HCT116 (cell line): ENCODE data around the gene CHCHD3. TPM values are rescaled to one million over a fixed set of nuclear protein-coding genes. Genes with fewer than 3 reads are reported as not detected.

Experiments
- ATAC-seq: fragments of 200-7000 bp; cut with Tn5 transposase; 2 replicates; pipeline ENCODE4 v1.9.1; 2020; ENCODE audit warnings: mild to moderate bottlenecking, moderate library complexity
- BruUV-seq: library from RNA; stranded (reverse); fragments of 400-500 nt; replicated peaks from 2 replicates; lab custom pipeline; 2021; lab: Mats Ljungman, UMichigan
- CTCF ChIA-PET: fragments of 300-600 bp; sonication (Branson Sonifier 250); formaldehyde crosslinking; loops from one replicate; lab custom pipeline; 2021; ENCODE audit warnings: antibody characterized with exemption; lab: Charles Lee
- POLR2A ChIA-PET: fragments of 300-600, 350-600 bp; sonication (Branson Sonifier 250); formaldehyde crosslinking; loops from one replicate; lab custom pipeline; 2021; ENCODE audit warnings: antibody characterized with exemption; lab: Charles Lee
- RAD21 ChIA-PET, 2 experiments: fragments of 300-600 bp; sonication (Branson Sonifier 250); formaldehyde crosslinking; loops; one replicate each; lab custom pipeline; 2023; ENCODE audit warnings: low total read pairs in 2 of 2; ENCODE audit not compliant: uncharacterized antibody in 2 of 2, unreplicated experiment in 2 of 2, low non-redundant PET in 1 of 2; lab: Charles Lee
- DNase-seq: peaks from one replicate; pipeline ENCODE4 v3.0.0-alpha.2; 2010; ENCODE audit warnings: low read depth, low spot score
- H2AFZ ChIP-seq: fragments of 200-600 bp; shearing (Covaris generic), sonication (generic); 2 replicates; pipeline ENCODE4 v1.6.1; 2017; ENCODE audit warnings: low read depth, mixed run types, mixed read lengths, antibody characterized with exemption, low read length; ENCODE audit not compliant: poor library complexity, severe bottlenecking
- H3K27ac ChIP-seq: 2 replicates; pipeline ENCODE4 v1.5.1; 2012; ENCODE audit warnings: low read depth, low read length
- H3K27me3 ChIP-seq: fragments of 200-600 bp; sonication (generic); 2 replicates; pipeline ENCODE4 v1.6.1; 2016; ENCODE audit warnings: mixed run types, low read length, mixed read lengths; ENCODE audit not compliant: insufficient read depth
- H3K36me3 ChIP-seq, 2 experiments: fragments of 200-500 bp in 1 of 2; fragments of 200-600 bp in 1 of 2; sonication (Bioruptor generic) in 1 of 2; sonication (generic) in 1 of 2; 2 replicates each; pipeline versions ENCODE4 v1.5.1 to v1.6.1; 2014 to 2016; ENCODE audit warnings: low read length in 2 of 2, inconsistent platforms in 1 of 2, mixed read lengths in 1 of 2, mixed run types in 1 of 2; ENCODE audit not compliant: insufficient read depth in 2 of 2, control insufficient read depth in 1 of 2
- H3K4me1 ChIP-seq, 2 experiments: fragments of 200-600 bp in 1 of 2; sonication (generic) in 1 of 2; 2 replicates each; pipeline versions ENCODE4 v1.5.1 to v1.6.1; 2012 to 2017; ENCODE audit warnings: low read length in 2 of 2, inconsistent platforms in 1 of 2, mild to moderate bottlenecking in 1 of 2, mixed read lengths in 1 of 2, mixed run types in 1 of 2, moderate library complexity in 1 of 2; ENCODE audit not compliant: insufficient read depth in 2 of 2, control insufficient read depth in 1 of 2
- H3K4me2 ChIP-seq: fragments of 200-600 bp; sonication (generic); 2 replicates; pipeline ENCODE4 v1.6.1; 2017; ENCODE audit warnings: mixed run types, low read length, mixed read lengths
- H3K4me3 ChIP-seq, 2 experiments: fragments of 200-600 bp in 1 of 2; sonication (generic) in 1 of 2; replicated peaks in 1 of 2; 2 replicates each; pipeline ENCODE4 v1.5.1; 2011 to 2016; ENCODE audit warnings: low read length in 2 of 2, control low read depth in 1 of 2, low read depth in 1 of 2, mild to moderate bottlenecking in 1 of 2, mixed read lengths in 1 of 2, mixed run types in 1 of 2
- H3K79me2 ChIP-seq: fragments of 200-600 bp; sonication (generic); 2 replicates; pipeline ENCODE4 v1.6.1; 2017; ENCODE audit warnings: mild to moderate bottlenecking, mixed run types, low read length, moderate library complexity, mixed read lengths; ENCODE audit not compliant: insufficient read depth
- H3K9ac ChIP-seq: fragments of 200-600 bp; sonication (generic); 2 replicates; pipeline ENCODE4 v1.6.1; 2016; ENCODE audit warnings: low read length, mixed read lengths
- H3K9me2 ChIP-seq: fragments of 200-600 bp; sonication (generic), shearing (Covaris generic); 2 replicates; pipeline ENCODE4 v1.6.1; 2017; ENCODE audit warnings: mixed run types, mild to moderate bottlenecking, moderate library complexity; ENCODE audit not compliant: insufficient read depth
- H3K9me3 ChIP-seq, 2 experiments: fragments of 200-500 bp in 1 of 2; fragments of 200-600 bp in 1 of 2; sonication (Bioruptor generic) in 1 of 2; sonication (generic) in 1 of 2; 2 replicates each; pipeline ENCODE4 v1.6.1; 2014 to 2017; ENCODE audit warnings: low read length in 2 of 2, mixed read lengths in 2 of 2, inconsistent platforms in 1 of 2, low read depth in 1 of 2, mild to moderate bottlenecking in 1 of 2, mixed run types in 1 of 2, moderate library complexity in 1 of 2; ENCODE audit not compliant: control insufficient read depth in 1 of 2, insufficient read depth in 1 of 2
- H4K20me1 ChIP-seq: fragments of 200-600 bp; sonication (generic), shearing (Covaris generic); 2 replicates; pipeline ENCODE4 v1.6.1; 2017; ENCODE audit warnings: mixed run types, mild to moderate bottlenecking, moderate library complexity; ENCODE audit not compliant: insufficient read depth
- ATF3 ChIP-seq: IDR thresholded peaks from 2 replicates; pipeline ENCODE4 v1.6.1; 2012
- CBX3 ChIP-seq: IDR thresholded peaks from 2 replicates; pipeline ENCODE4 v1.6.1; 2012; ENCODE audit warnings: low read depth
- CEBPB ChIP-seq: IDR thresholded peaks from 2 replicates; pipeline ENCODE4 v1.6.1; 2012; ENCODE audit warnings: low read depth
- CTCF ChIP-seq, 3 experiments: fragments of 200-600 bp in 1 of 3; sonication (generic) in 1 of 3; IDR thresholded peaks in 2 of 3; conservative IDR thresholded peaks in 1 of 3; 2 replicates each; pipeline ENCODE4 v1.5.1; 2012 to 2017; ENCODE audit warnings: low read depth in 2 of 3, low read length in 2 of 3, antibody characterized with exemption in 1 of 3, borderline replicate concordance in 1 of 3, control low read depth in 1 of 3, mild to moderate bottlenecking in 1 of 3, mixed read lengths in 1 of 3, mixed run types in 1 of 3, moderate library complexity in 1 of 3; ENCODE audit not compliant: insufficient read depth in 1 of 3
- EZH2 ChIP-seq: fragments of 200-600 bp; sonication (generic); IDR thresholded peaks from 2 replicates; pipeline ENCODE4 v1.6.1; 2017; ENCODE audit warnings: antibody characterized with exemption, mixed run types
- EZH2phosphoT487 ChIP-seq: fragments of 200-600 bp; IDR thresholded peaks from 2 replicates; pipeline ENCODE4 v1.6.1; 2018; ENCODE audit warnings: antibody characterized with exemption, borderline replicate concordance
- JUND ChIP-seq: IDR thresholded peaks from 2 replicates; pipeline ENCODE4 v1.6.1; 2012
- MAX ChIP-seq: IDR thresholded peaks from 2 replicates; pipeline ENCODE4 v1.6.1; 2012
- POLR2A ChIP-seq: IDR thresholded peaks from 2 replicates; pipeline ENCODE4 v1.7.0; 2011; ENCODE audit warnings: borderline replicate concordance; ENCODE audit not compliant: insufficient read depth, insufficient read length; ENCODE audit errors: extremely low read depth
- POLR2AphosphoS5 ChIP-seq: IDR thresholded peaks from 2 replicates; pipeline ENCODE4 v1.6.1; 2011; ENCODE audit warnings: mild to moderate bottlenecking, low read depth, low read length, moderate library complexity
- REST ChIP-seq: IDR thresholded peaks from 2 replicates; pipeline ENCODE4 v1.6.1; 2012; ENCODE audit warnings: low read depth
- SIN3A ChIP-seq: IDR thresholded peaks from 2 replicates; pipeline ENCODE4 v1.6.1; 2012; ENCODE audit warnings: low read depth
- SP1 ChIP-seq: IDR thresholded peaks from 2 replicates; pipeline ENCODE4 v1.6.1; 2012; ENCODE audit warnings: low read depth
- SRF ChIP-seq: IDR thresholded peaks from 2 replicates; pipeline ENCODE4 v1.6.1; 2012; ENCODE audit warnings: low read depth
- TCF7L2 ChIP-seq: IDR thresholded peaks from 2 replicates; pipeline ENCODE4 v1.7.0; 2011; ENCODE audit warnings: borderline replicate concordance, inconsistent platforms; ENCODE audit not compliant: insufficient read depth, insufficient read length; ENCODE audit errors: extremely low read depth
- YY1 ChIP-seq: IDR thresholded peaks from 2 replicates; pipeline ENCODE4 v1.6.1; 2011; ENCODE audit warnings: low read length, low read depth, moderate library complexity, mild to moderate bottlenecking; ENCODE audit not compliant: insufficient replicate concordance; ENCODE audit errors: extremely low read depth
- ZBTB33 ChIP-seq: IDR thresholded peaks from 2 replicates; pipeline ENCODE4 v1.6.1; 2011; ENCODE audit warnings: mild to moderate bottlenecking, low read length, moderate library complexity; ENCODE audit not compliant: insufficient replicate concordance; ENCODE audit errors: extremely low read depth
- ZFX ChIP-seq: fragments of 450-650 bp; IDR thresholded peaks from 2 replicates; pipeline ENCODE4 v1.6.1; 2017
- ZNF274 ChIP-seq: fragments of 200-500 bp; sonication (Bioruptor generic); IDR thresholded peaks from 2 replicates; pipeline ENCODE4 v1.6.1; 2014; ENCODE audit warnings: mild to moderate bottlenecking, low read depth, low read length, inconsistent platforms
- intact Hi-C: fragments of 100-400 bp; cut with micrococcal nuclease; formaldehyde crosslinking; loops from 2 replicates; pipeline ENCODE4 v1.10.0; 2022
- total RNA-seq: library from RNA; stranded (reverse); gene quantifications from one replicate; pipeline ENCODE4 v1.2.1, GENCODE V29; 2021; ENCODE audit not compliant: unreplicated experiment

Gene CHCHD3
- total RNA-seq, 1 experiment from 2014 or later: 73.5 TPM

GRCh38 chr7:133109816-133110215 lies 27.9 kb upstream of the CHCHD3 start:
- intact Hi-C loops: no loop called here
- no TSS peak for BruUV-seq
- no peaks in the 10 kb centered on the region for H3K9me2 ChIP-seq
- ChIA-PET CTCF (no interaction called here), POLR2A (no interaction called here), RAD21 (no interaction called here)
- DNase-seq: no peak
- H3K36me3 ChIP-seq: no peaks in the 10 kb centered on the region
- H3K9ac ChIP-seq: no peak overlapping the region
- no peaks in the 10 kb centered on the region for H3K4me1 ChIP-seq
- H4K20me1 ChIP-seq: no peaks in the 10 kb centered on the region
- no peaks in the 10 kb centered on the region for H3K9me3 ChIP-seq
- no peak overlapping the region for H3K27ac ChIP-seq
- H3K4me3 ChIP-seq: no peak overlapping the region
- no peak for TF ChIP-seq JUND
- no peak for TF ChIP-seq CBX3
- TF ChIP-seq SIN3A: no peak
- no peak for TF ChIP-seq POLR2AphosphoS5
- no peak for TF ChIP-seq ATF3
- no peak for TF ChIP-seq CTCF (IDR thresholded peaks at IDR 0.05 in 2 of 3, conservative IDR thresholded peaks at IDR 0.05 in 1 of 3; ENCODE audit: borderline replicate concordance in 1 of 3, insufficient read depth in 1 of 3, low read depth in 2 of 3, low read length in 2 of 3)
- no peak for TF ChIP-seq ZBTB33
- TF ChIP-seq MAX: no peak
- TF ChIP-seq YY1: no peak
- TF ChIP-seq SRF: no peak
- TF ChIP-seq ZFX: no peak
- no peak for TF ChIP-seq ZNF274
- TF ChIP-seq POLR2A: no peak
- no peak for TF ChIP-seq SP1
- TF ChIP-seq CEBPB: no peak
- TF ChIP-seq TCF7L2: no peak
- no peak for TF ChIP-seq EZH2phosphoT487
- TF ChIP-seq REST: no peak
- no peak for TF ChIP-seq EZH2
- no peak overlapping the region for H3K4me2 ChIP-seq
- H3K27me3 ChIP-seq: peaks cover 9% of the 10 kb centered on the region; the same call in 1 of the 2 replicates
- no peak overlapping the region for H2AFZ ChIP-seq
- ATAC-seq: no peak
- H3K79me2 ChIP-seq: no peaks in the 10 kb centered on the region
